GM12872 (cell line): ENCODE results near the gene OR7G1.

Source experiments
- CTCF ChIP-seq: IDR thresholded peaks from 3 replicates; pipeline ENCODE4 v1.5.1; 2011; ENCODE audit warnings: low read depth, mild to moderate bottlenecking, low read length, moderate library complexity; ENCODE audit not compliant: insufficient read depth

The OR7G1 gene

GRCh38 chr19:9132422-9132821 lies 16.9 kb upstream of the OR7G1 start:
- TF ChIP-seq CTCF = no peak

GRCh38 chr19:9130965-9131364 lies 15.4 kb upstream of the OR7G1 start:
- TF ChIP-seq CTCF = no peak

- TF ChIP-seq CTCF = no peak
These were observed 12.6 kb upstream of the OR7G1 start for GRCh38 chr19:9128171-9128570.

GRCh38 chr19:9126900-9127405 lies 11.4 kb upstream of the OR7G1 start, which contains the start of gene OR7G3:
Gene OR7G3, minus strand, starts transcription at chr19:9126950. Its CDS starts 0 bp downstream, at chr19:9126950.
- no peak for TF ChIP-seq CTCF

- no peak for TF ChIP-seq CTCF
These were observed 984 bp upstream of the OR7G1 start for GRCh38 chr19:9116547-9116946.

GRCh38 chr19:9109959-9110358 lies 5.6 kb downstream of the OR7G1 start:
- TF ChIP-seq CTCF = no peak

GRCh38 chr19:9107375-9107774 lies 8.2 kb downstream of the OR7G1 start, which contains the start of gene OR7G2:
Gene OR7G2, minus strand, starts transcription at chr19:9107475. Its CDS starts 4,232 bp downstream, at chr19:9103243.
- TF ChIP-seq CTCF = no peak
